Stimulated activated CD4-positive, alpha-beta T cell treated with anti-CD3 and anti-CD28 coated beads, Interleukin-15, amount 100 ng/mL, for 24 hours (primary cell): Measurements from ENCODE around the gene VPS37C.

Experiments used
- DNase-seq: peaks from one replicate; pipeline ENCODE4 v3.0.0-alpha.2; 2020

The VPS37C gene

GRCh38 chr11:61131586-61131985, 29.6 kb downstream of the VPS37C start:
- DNase-seq: no peak

- no peak for DNase-seq
Measured at GRCh38 chr11:61131186-61131585, 30.0 kb downstream of the VPS37C start.

- DNase-seq: peak; percentile 94
Measured at GRCh38 chr11:61129639-61130523, 31.3 kb downstream of the VPS37C start.

- no peak for DNase-seq
Measured at GRCh38 chr11:61128947-61129638, 32.1 kb downstream of the VPS37C start.

- DNase-seq: no peak
Measured at GRCh38 chr11:61127991-61128390, 33.2 kb downstream of the VPS37C start.

GRCh38 chr11:61126256-61126655, 35.0 kb downstream of the VPS37C start:
- DNase-seq: no peak

- no peak for DNase-seq
Measured at GRCh38 chr11:61125310-61125684, 35.9 kb downstream of the VPS37C start.

GRCh38 chr11:61124574-61125309, 36.5 kb downstream of the VPS37C start:
- no peak for DNase-seq

- DNase-seq: no peak
Measured at GRCh38 chr11:61123775-61124571, 37.3 kb downstream of the VPS37C start.

- DNase-seq: no peak
Measured at GRCh38 chr11:61122761-61123160, 38.5 kb downstream of the VPS37C start.

- no peak for DNase-seq
Measured at GRCh38 chr11:61121917-61122316, 39.3 kb downstream of the VPS37C start.

GRCh38 chr11:61121192-61121831, 39.9 kb downstream of the VPS37C start:
- no peak for DNase-seq

GRCh38 chr11:61120706-61121191, 40.5 kb downstream of the VPS37C start:
- DNase-seq: no peak

- DNase-seq: no peak
Measured at GRCh38 chr11:61120099-61120705, 41.0 kb downstream of the VPS37C start.

- DNase-seq: no peak
Measured at GRCh38 chr11:61119571-61119970, 41.7 kb downstream of the VPS37C start.

GRCh38 chr11:61119055-61119454, 42.2 kb downstream of the VPS37C start:
- DNase-seq: no peak

GRCh38 chr11:61118406-61118805, 42.8 kb downstream of the VPS37C start:
- DNase-seq: no peak

GRCh38 chr11:61118004-61118403, 43.2 kb downstream of the VPS37C start:
- DNase-seq: no peak

GRCh38 chr11:61117168-61117520, 44.1 kb downstream of the VPS37C start:
- no peak for DNase-seq

- peak; percentile 39 for DNase-seq
Measured at GRCh38 chr11:61116426-61117167, 44.6 kb downstream of the VPS37C start.
